SH-SY5Y (cell line): ENCODE data around the gene PI4KA.

ENCODE experiments used
- GATA2 ChIP-seq: IDR thresholded peaks from 2 replicates; pipeline ENCODE4 v1.6.1; 2011; ENCODE audit warnings: mild to moderate bottlenecking, low read depth, low read length
- GATA3 ChIP-seq: IDR thresholded peaks from 2 replicates; pipeline ENCODE4 v1.6.1; 2011; ENCODE audit warnings: low read depth, mild to moderate bottlenecking, low read length, moderate library complexity

DNA sequence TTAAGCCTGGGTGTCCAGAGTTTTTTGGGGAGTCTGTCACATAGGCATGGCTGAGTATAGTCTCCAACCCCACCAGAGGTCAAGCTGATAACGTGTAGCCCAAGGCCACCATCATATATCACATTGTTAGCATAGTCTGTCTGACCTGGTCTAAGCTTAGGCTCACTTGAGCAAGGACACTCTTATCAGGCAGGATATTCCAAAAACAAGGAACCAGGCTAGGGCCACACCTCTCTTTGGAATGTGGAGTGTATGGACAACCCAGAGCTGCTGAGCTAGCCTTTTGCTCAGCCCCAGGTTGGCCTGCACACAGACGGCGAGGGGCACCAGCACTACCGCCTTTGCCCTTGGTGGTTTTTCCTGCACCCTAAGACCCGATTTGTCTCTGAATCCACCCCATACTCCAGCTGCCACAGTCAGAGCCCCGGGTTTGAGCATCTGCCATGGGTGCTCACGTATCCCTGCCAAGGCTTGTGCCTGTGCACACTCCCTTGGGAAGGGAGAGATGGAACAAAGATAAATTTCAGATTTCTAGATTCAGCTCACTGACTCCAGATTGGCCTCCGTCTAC is 7.3 kb upstream of the PI4KA start:
- TF ChIP-seq GATA3, result no peak
- no peak for TF ChIP-seq GATA2
